OCI-LY1 (cell line): ENCODE data around the gene NPR1.

Experiments
- CTCF ChIP-seq: fragments of 200-600 bp; sonication (generic), shearing (Covaris generic); IDR thresholded peaks from 2 replicates; pipeline ENCODE4 v1.5.1; 2017; ENCODE audit warnings: mild to moderate bottlenecking, antibody characterized with exemption, low read length, moderate library complexity, mixed read lengths
- EZH2 ChIP-seq: fragments of 200-600 bp; sonication (generic), shearing (Covaris generic); IDR thresholded peaks from 2 replicates; pipeline ENCODE4 v1.8.0; 2017; ENCODE audit warnings: borderline replicate concordance, mixed run types, mild to moderate bottlenecking, antibody characterized with exemption, low read length, moderate library complexity, mixed read lengths

GRCh38 chr1:153687346-153688125 is 9.0 kb downstream of the NPR1 start:
- TF ChIP-seq CTCF (no peak), EZH2 (no peak)
